ENCODE results near the gene ALDH4A1. TPM values are rescaled to one million over a fixed set of nuclear protein-coding genes. Genes with fewer than 3 reads are reported as not detected.

Gene ALDH4A1
- total RNA-seq, 1 donor from 2014 or later, result 30.0 TPM

GRCh38 chr1:18942340-18942739 is 40.0 kb upstream of the ALDH4A1 start:
- TF ChIP-seq, protein P1, sequence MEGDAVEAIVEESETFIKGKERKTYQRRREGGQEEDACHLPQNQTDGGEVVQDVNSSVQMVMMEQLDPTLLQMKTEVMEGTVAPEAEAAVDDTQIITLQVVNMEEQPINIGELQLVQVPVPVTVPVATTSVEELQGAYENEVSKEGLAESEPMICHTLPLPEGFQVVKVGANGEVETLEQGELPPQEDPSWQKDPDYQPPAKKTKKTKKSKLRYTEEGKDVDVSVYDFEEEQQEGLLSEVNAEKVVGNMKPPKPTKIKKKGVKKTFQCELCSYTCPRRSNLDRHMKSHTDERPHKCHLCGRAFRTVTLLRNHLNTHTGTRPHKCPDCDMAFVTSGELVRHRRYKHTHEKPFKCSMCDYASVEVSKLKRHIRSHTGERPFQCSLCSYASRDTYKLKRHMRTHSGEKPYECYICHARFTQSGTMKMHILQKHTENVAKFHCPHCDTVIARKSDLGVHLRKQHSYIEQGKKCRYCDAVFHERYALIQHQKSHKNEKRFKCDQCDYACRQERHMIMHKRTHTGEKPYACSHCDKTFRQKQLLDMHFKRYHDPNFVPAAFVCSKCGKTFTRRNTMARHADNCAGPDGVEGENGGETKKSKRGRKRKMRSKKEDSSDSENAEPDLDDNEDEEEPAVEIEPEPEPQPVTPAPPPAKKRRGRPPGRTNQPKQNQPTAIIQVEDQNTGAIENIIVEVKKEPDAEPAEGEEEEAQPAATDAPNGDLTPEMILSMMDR (IDR thresholded peaks at IDR 0.05; ENCODE audit: unreplicated experiment), result no peak
- DNase-seq (ENCODE audit: low spot score, unreplicated experiment), result no peak
- no peak overlapping the region for H3K27ac Mint-ChIP-seq
- H3K4me1 Mint-ChIP-seq (ENCODE audit: low read depth), result peaks cover 25% of the 10 kb centered on the region
- no peaks in the 10 kb centered on the region for H3K36me3 Mint-ChIP-seq (ENCODE audit: insufficient read depth)
- no peaks in the 10 kb centered on the region for H3K27me3 Mint-ChIP-seq
- H3K4me3 Mint-ChIP-seq (ENCODE audit: low read depth), result no peak overlapping the region
- H3K9me3 Mint-ChIP-seq (ENCODE audit: low read depth), result no peaks in the 10 kb centered on the region

- DNase-seq (ENCODE audit: low spot score, unreplicated experiment), result no peak
- Mint-ChIP-seq H3K36me3 (ENCODE audit: insufficient read depth) (no peaks in the 10 kb centered on the region), H3K4me3 (ENCODE audit: low read depth) (no peak overlapping the region), H3K9me3 (ENCODE audit: low read depth) (no peaks in the 10 kb centered on the region), H3K27ac (peak overlapping the region; percentile 87), H3K27me3 (no peaks in the 10 kb centered on the region), H3K4me1 (ENCODE audit: low read depth) (peaks cover 27% of the 10 kb centered on the region)
- TF ChIP-seq, protein P1 (IDR thresholded peaks at IDR 0.05; ENCODE audit: unreplicated experiment), result no peak
These were observed 39.1 kb upstream of the ALDH4A1 start for GRCh38 chr1:18941221-18942141.

DNA sequence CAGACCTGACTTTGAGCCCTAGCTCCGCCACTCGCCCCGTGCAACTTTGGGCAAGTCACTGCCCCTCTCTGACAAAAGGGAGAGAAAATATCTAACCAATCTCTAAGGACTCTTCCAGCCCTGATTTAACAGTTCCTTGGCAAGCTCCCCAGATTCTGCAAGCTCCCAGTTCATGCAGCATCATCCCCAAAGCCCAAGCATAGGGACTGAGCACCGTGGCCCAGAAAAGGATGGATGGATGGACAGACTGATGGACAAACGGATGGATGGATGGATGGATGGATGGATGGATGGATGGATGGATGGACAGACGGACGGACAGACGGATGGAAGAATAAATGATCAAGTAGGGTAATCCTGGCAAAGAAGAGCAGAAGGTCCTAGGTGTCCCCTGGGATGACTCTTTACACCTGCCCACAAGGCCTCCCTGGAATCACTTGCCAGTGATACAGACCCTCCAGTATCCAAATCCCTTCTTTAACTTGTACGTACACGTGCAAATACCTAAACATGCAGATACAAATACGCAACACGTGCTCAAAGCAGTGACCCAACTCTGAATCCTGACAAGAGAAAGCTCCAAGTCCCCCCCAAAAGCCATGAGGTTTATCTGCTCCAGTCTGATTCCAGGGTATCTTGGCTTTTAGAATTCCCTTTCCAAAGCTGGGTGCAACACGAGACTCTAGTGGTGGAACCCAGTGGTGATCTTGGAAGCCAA is 38.1 kb upstream of the ALDH4A1 start:
- peaks cover 24% of the 10 kb centered on the region for H3K4me1 Mint-ChIP-seq (ENCODE audit: low read depth)
- peak overlapping the region; percentile 81 for H3K27ac Mint-ChIP-seq
- H3K27me3 Mint-ChIP-seq, result no peaks in the 10 kb centered on the region
- DNase-seq (ENCODE audit: low spot score, unreplicated experiment), result no peak
- TF ChIP-seq, protein P1 (IDR thresholded peaks at IDR 0.05; ENCODE audit: unreplicated experiment), result no peak
- no peaks in the 10 kb centered on the region for H3K36me3 Mint-ChIP-seq (ENCODE audit: insufficient read depth)
- H3K4me3 Mint-ChIP-seq (ENCODE audit: low read depth), result no peak overlapping the region
- H3K9me3 Mint-ChIP-seq (ENCODE audit: low read depth), result no peaks in the 10 kb centered on the region

DNA sequence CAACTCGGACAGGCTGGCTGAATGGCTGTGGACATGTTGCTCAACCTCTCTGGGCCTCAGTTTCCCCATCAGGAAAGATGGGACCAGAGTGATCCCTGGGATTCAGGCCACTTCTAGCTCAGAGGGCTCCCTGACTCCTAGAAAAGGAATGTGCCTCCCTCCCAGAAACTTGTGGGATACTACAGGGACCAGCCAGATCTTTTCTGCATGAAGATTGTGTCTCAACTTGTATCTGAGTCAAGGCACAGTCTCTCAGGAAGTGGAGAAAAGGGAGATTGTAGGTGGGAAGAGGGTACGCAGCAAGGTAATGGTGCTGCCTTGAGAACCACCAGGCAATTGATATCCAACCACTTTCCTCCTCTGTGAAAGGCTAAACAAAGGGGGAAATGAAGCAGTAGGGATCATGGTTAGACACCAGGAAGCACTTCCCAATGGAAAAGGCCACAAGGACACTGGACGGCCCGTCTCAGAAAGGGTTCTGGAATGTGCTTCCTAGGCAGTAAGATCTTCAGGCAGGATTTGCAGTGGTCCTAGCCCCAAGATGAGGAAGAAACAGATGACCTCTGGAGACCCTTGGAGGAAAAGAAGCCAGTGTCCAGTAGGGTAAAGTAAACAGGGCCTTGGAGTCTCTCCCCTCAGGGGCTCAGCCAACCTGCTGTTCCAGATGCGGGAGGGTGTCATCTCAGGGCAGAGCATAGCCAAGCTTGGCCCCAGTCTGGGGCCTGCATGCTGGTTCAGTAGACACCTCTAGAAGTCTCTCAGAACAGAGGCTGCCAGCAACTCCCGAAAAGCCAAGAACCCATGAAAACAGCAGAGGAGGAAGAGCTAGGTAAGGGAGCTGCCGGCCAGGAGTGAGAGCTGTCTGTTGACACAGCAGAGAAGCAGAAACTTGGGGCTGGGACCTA is 37.3 kb upstream of the ALDH4A1 start:
- Mint-ChIP-seq H3K4me1 (ENCODE audit: low read depth) (peaks cover 21% of the 10 kb centered on the region), H3K36me3 (ENCODE audit: insufficient read depth) (no peaks in the 10 kb centered on the region), H3K4me3 (ENCODE audit: low read depth) (no peak overlapping the region), H3K27ac (peak overlapping the region; percentile 59), H3K27me3 (no peaks in the 10 kb centered on the region), H3K9me3 (ENCODE audit: low read depth) (no peaks in the 10 kb centered on the region)
- TF ChIP-seq, protein P1 (IDR thresholded peaks at IDR 0.05; ENCODE audit: unreplicated experiment), result no peak
- DNase-seq (ENCODE audit: low spot score, unreplicated experiment), result no peak

GRCh38 chr1:18938707-18939070 is 36.3 kb upstream of the ALDH4A1 start:
- Mint-ChIP-seq H3K27me3 (no peaks in the 10 kb centered on the region), H3K27ac (no peak overlapping the region), H3K4me1 (ENCODE audit: low read depth) (peaks cover 21% of the 10 kb centered on the region), H3K9me3 (ENCODE audit: low read depth) (no peaks in the 10 kb centered on the region), H3K4me3 (ENCODE audit: low read depth) (no peak overlapping the region), H3K36me3 (ENCODE audit: insufficient read depth) (no peaks in the 10 kb centered on the region)
- TF ChIP-seq, protein P1 (IDR thresholded peaks at IDR 0.05; ENCODE audit: unreplicated experiment), result no peak
- DNase-seq (ENCODE audit: low spot score, unreplicated experiment), result no peak
